ENCODE results near the gene LGR4.

The LGR4 gene

GRCh38 chr11:27363576-27364117 is 108.9 kb downstream of the LGR4 start:
- no peaks in the 10 kb centered on the region for H4K20me1 ChIP-seq (ENCODE audit: control insufficient read depth, insufficient read depth, low read depth, low read length)
- H3K4me3 ChIP-seq (ENCODE audit: low read length), result peak overlapping the region; percentile 91
- H3K27me3 ChIP-seq (ENCODE audit: control insufficient read depth, low read length), result no peaks in the 10 kb centered on the region
- peak overlapping the region; percentile 92 for H3K4me2 ChIP-seq (ENCODE audit: low read length)
- H3K4me1 ChIP-seq (ENCODE audit: control insufficient read depth, low read length), result peaks cover 23% of the 10 kb centered on the region
- TF ChIP-seq CTCF (IDR thresholded peaks at IDR 0.05; ENCODE audit: low read depth, low read length, poor library complexity, severe bottlenecking) (no peak), EZH2phosphoT487 (IDR thresholded peaks at IDR 0.05; ENCODE audit: borderline replicate concordance, low read length) (no peak)
- no peaks in the 10 kb centered on the region; the same call in 1 of the 2 replicates for H3K36me3 ChIP-seq (ENCODE audit: control insufficient read depth, low read length)
- H3K9me2 ChIP-seq (replicated peaks; ENCODE audit: control insufficient read depth, low read length), result no peaks in the 10 kb centered on the region
- no peaks in the 10 kb centered on the region for H3K9me3 ChIP-seq (ENCODE audit: control insufficient read depth, insufficient read depth, low read length)
- peaks cover 36% of the 10 kb centered on the region for H3K79me2 ChIP-seq (ENCODE audit: control insufficient read depth, low read length)
- no peak overlapping the region for H3K27ac ChIP-seq (ENCODE audit: low read depth, low read length)
- H3F3A ChIP-seq (ENCODE audit: control insufficient read depth, insufficient read depth), result no peaks in the 10 kb centered on the region

- peaks cover 23% of the 10 kb centered on the region for H3K4me1 ChIP-seq (ENCODE audit: control insufficient read depth, low read length)
- H3F3A ChIP-seq (ENCODE audit: control insufficient read depth, insufficient read depth), result no peaks in the 10 kb centered on the region
- H3K27ac ChIP-seq (ENCODE audit: low read depth, low read length), result peak within 1 kb of the TSS; percentile 24; the same call in 1 of the 2 replicates
- peaks cover 38% of the 10 kb centered on the region for H3K79me2 ChIP-seq (ENCODE audit: control insufficient read depth, low read length)
- no peaks in the 10 kb centered on the region for H3K9me3 ChIP-seq (ENCODE audit: control insufficient read depth, insufficient read depth, low read length)
- no peaks in the 10 kb centered on the region for H3K9me2 ChIP-seq (replicated peaks; ENCODE audit: control insufficient read depth, low read length)
- peak within 1 kb of the TSS; percentile 91 for H3K4me3 ChIP-seq (ENCODE audit: low read length)
- peak within 1 kb of the TSS; percentile 92 for H3K4me2 ChIP-seq (ENCODE audit: low read length)
- H4K20me1 ChIP-seq (ENCODE audit: control insufficient read depth, insufficient read depth, low read depth, low read length), result no peaks in the 10 kb centered on the region
- TF ChIP-seq CTCF (IDR thresholded peaks at IDR 0.05; ENCODE audit: low read depth, low read length, poor library complexity, severe bottlenecking) (no peak), EZH2phosphoT487 (IDR thresholded peaks at IDR 0.05; ENCODE audit: borderline replicate concordance, low read length) (no peak)
- H3K27me3 ChIP-seq (ENCODE audit: control insufficient read depth, low read length), result no peaks in the 10 kb centered on the region
- no peaks in the 10 kb centered on the region; the same call in 1 of the 2 replicates for H3K36me3 ChIP-seq (ENCODE audit: control insufficient read depth, low read length)
These were observed 109.6 kb downstream of the LGR4 start, which contains the start of gene CCDC34 for GRCh38 chr11:27362749-27363575. Gene CCDC34 (minus strand): TSS chr11:27363215. CDS start chr11:27363194, 21 bp downstream.

- H4K20me1 ChIP-seq (ENCODE audit: control insufficient read depth, insufficient read depth, low read depth, low read length), result no peaks in the 10 kb centered on the region
- H3K4me3 ChIP-seq (ENCODE audit: low read length), result peak overlapping the region; percentile 91
- H3K4me2 ChIP-seq (ENCODE audit: low read length), result peak overlapping the region; percentile 92
- no peaks in the 10 kb centered on the region; the same call in 1 of the 2 replicates for H3K36me3 ChIP-seq (ENCODE audit: control insufficient read depth, low read length)
- no peaks in the 10 kb centered on the region for H3K9me2 ChIP-seq (replicated peaks; ENCODE audit: control insufficient read depth, low read length)
- no peaks in the 10 kb centered on the region for H3K27me3 ChIP-seq (ENCODE audit: control insufficient read depth, low read length)
- H3K27ac ChIP-seq (ENCODE audit: low read depth, low read length), result no peak overlapping the region
- TF ChIP-seq CTCF (IDR thresholded peaks at IDR 0.05; ENCODE audit: low read depth, low read length, poor library complexity, severe bottlenecking) (no peak), EZH2phosphoT487 (IDR thresholded peaks at IDR 0.05; ENCODE audit: borderline replicate concordance, low read length) (no peak)
- peaks cover 38% of the 10 kb centered on the region for H3K79me2 ChIP-seq (ENCODE audit: control insufficient read depth, low read length)
- peaks cover 23% of the 10 kb centered on the region for H3K4me1 ChIP-seq (ENCODE audit: control insufficient read depth, low read length)
- no peaks in the 10 kb centered on the region for H3F3A ChIP-seq (ENCODE audit: control insufficient read depth, insufficient read depth)
- no peaks in the 10 kb centered on the region for H3K9me3 ChIP-seq (ENCODE audit: control insufficient read depth, insufficient read depth, low read length)
These were observed 110.8 kb downstream of the LGR4 start for GRCh38 chr11:27361649-27362431.

Data from DOHH2 (cell line).